Measurements from ENCODE around the gene ZBTB20.

ZBTB20 gene

GRCh38 chr3:114649331-114649730 is 497.8 kb downstream of the ZBTB20 start:
- no peaks in the 10 kb centered on the region for H3K27me3 ChIP-seq

GRCh38 chr3:114646526-114646925 is 500.6 kb downstream of the ZBTB20 start:
- Histone ChIP-seq H3K4me3 (ENCODE audit: low read depth, low read length) (no peak overlapping the region), H3K27me3 (no peaks in the 10 kb centered on the region), H3K9me3 (no peaks in the 10 kb centered on the region), H3K4me1 (no peaks in the 10 kb centered on the region), H3K36me3 (no peaks in the 10 kb centered on the region)
- TF ChIP-seq CTCF (IDR thresholded peaks at IDR 0.05; ENCODE audit: low read depth, low read length) = no peak
- no peak for DNase-seq

More at GRCh38 chr3:114649331-114649730, 497.8 kb downstream of the ZBTB20 start:
- H3K4me3 ChIP-seq (ENCODE audit: low read depth, low read length) = no peak overlapping the region
- no peak for DNase-seq
- no peaks in the 10 kb centered on the region for H3K36me3 ChIP-seq
- TF ChIP-seq CTCF (IDR thresholded peaks at IDR 0.05; ENCODE audit: low read depth, low read length) = no peak
- H3K4me1 ChIP-seq = no peaks in the 10 kb centered on the region
- no peaks in the 10 kb centered on the region for H3K9me3 ChIP-seq

GRCh38 chr3:114645392-114645791 is 501.7 kb downstream of the ZBTB20 start:
- Histone ChIP-seq H3K4me1 (no peaks in the 10 kb centered on the region), H3K9me3 (no peaks in the 10 kb centered on the region), H3K36me3 (no peaks in the 10 kb centered on the region), H3K27me3 (no peaks in the 10 kb centered on the region), H3K4me3 (ENCODE audit: low read depth, low read length) (no peak overlapping the region)
- DNase-seq = no peak
- TF ChIP-seq CTCF (IDR thresholded peaks at IDR 0.05; ENCODE audit: low read depth, low read length) = no peak

- no peak for TF ChIP-seq CTCF (IDR thresholded peaks at IDR 0.05; ENCODE audit: low read depth, low read length)
- DNase-seq = no peak
Observed at GRCh38 chr3:114644367-114644766, 502.7 kb downstream of the ZBTB20 start.

GRCh38 chr3:114642951-114643741 is 503.9 kb downstream of the ZBTB20 start:
- H3K27me3 ChIP-seq = no peaks in the 10 kb centered on the region
- H3K36me3 ChIP-seq = no peaks in the 10 kb centered on the region
- no peak for DNase-seq
- H3K4me1 ChIP-seq = no peaks in the 10 kb centered on the region
- H3K9me3 ChIP-seq = no peaks in the 10 kb centered on the region
- TF ChIP-seq CTCF (IDR thresholded peaks at IDR 0.05; ENCODE audit: low read depth, low read length) = no peak
- no peak overlapping the region for H3K4me3 ChIP-seq (ENCODE audit: low read depth, low read length)

More at GRCh38 chr3:114644367-114644766, 502.7 kb downstream of the ZBTB20 start:
- Histone ChIP-seq H3K4me3 (ENCODE audit: low read depth, low read length) (no peak overlapping the region), H3K9me3 (no peaks in the 10 kb centered on the region), H3K36me3 (no peaks in the 10 kb centered on the region), H3K4me1 (no peaks in the 10 kb centered on the region), H3K27me3 (no peaks in the 10 kb centered on the region)

- Histone ChIP-seq H3K9me3 (no peaks in the 10 kb centered on the region), H3K4me3 (ENCODE audit: low read depth, low read length) (no peak overlapping the region), H3K36me3 (no peaks in the 10 kb centered on the region), H3K4me1 (no peaks in the 10 kb centered on the region), H3K27me3 (no peaks in the 10 kb centered on the region)
- TF ChIP-seq CTCF (IDR thresholded peaks at IDR 0.05; ENCODE audit: low read depth, low read length) = no peak
- DNase-seq = no peak
Observed at GRCh38 chr3:114640126-114640525, 507.0 kb downstream of the ZBTB20 start.
